HepG2 (cell line): ENCODE results near the gene CDH2. TPM values are rescaled to one million over a fixed set of nuclear protein-coding genes. Genes with fewer than 3 reads are reported as not detected.

Experiments
- ATAC-seq: fragments of 200-7000 bp; cut with Tn5 transposase; 3 replicates; pipeline ENCODE4 v1.9.1; 2020; ENCODE audit warnings: mild to moderate bottlenecking, moderate library complexity
- BruUV-seq: library from RNA; stranded (reverse); fragments of 400-500 nt; replicated peaks from 2 replicates; lab custom pipeline; 2021; lab: Mats Ljungman, UMichigan
- CTCF ChIA-PET: fragments of 300-600 bp; formaldehyde crosslinking; extraction: SDS; loops from one replicate; lab custom pipeline; 2021; ENCODE audit warnings: low total read pairs, inconsistent platforms, low intra/inter-chr PET ratio; lab: Yijun Ruan, JAX
- POLR2A ChIA-PET: fragments of 350-600 bp; sonication (Branson Sonifier 250); formaldehyde crosslinking; loops from one replicate; lab custom pipeline; 2020; ENCODE audit warnings: antibody characterized with exemption, inconsistent platforms; lab: Yijun Ruan, JAX
- DNase-seq: peaks from one replicate; pipeline ENCODE4 v3.0.0-alpha.2; 2015; ENCODE audit warnings: low spot score
- FAIRE-seq: peaks from 3 replicates; lab custom pipeline; 2011; peaks lifted over from hg19 to GRCh38; lab: Jason Lieb, UNC
- H2AFZ ChIP-seq: one replicate; pipeline ENCODE4 v1.6.1; 2011; ENCODE audit warnings: low read length, inconsistent platforms
- H3K27ac ChIP-seq: fragments of 300-600 bp; 3 replicates; pipeline ENCODE4 v1.8.0; 2011; ENCODE audit warnings: mixed run types, mild to moderate bottlenecking, mixed read lengths, low read length, inconsistent platforms; ENCODE audit not compliant: insufficient read depth; ENCODE audit errors: extremely low read length
- H3K27me3 ChIP-seq, 2 experiments: fragments of 200-600 bp in 1 of 2; 2 replicates in 1 of 2; 3 replicates in 1 of 2; pipeline versions ENCODE4 v1.6.0 to v1.8.0; 2011; ENCODE audit warnings: low read length in 2 of 2, mild to moderate bottlenecking in 2 of 2, moderate library complexity in 2 of 2, inconsistent platforms in 1 of 2; ENCODE audit not compliant: insufficient read depth in 2 of 2, control insufficient read depth in 1 of 2
- H3K36me3 ChIP-seq, 2 experiments: fragments of 200-600 bp in 1 of 2; replicated peaks in 1 of 2; 2 replicates in 1 of 2; 3 replicates in 1 of 2; pipeline versions ENCODE4 v1.5.1 to v1.8.0; 2011; ENCODE audit warnings: low read length in 2 of 2, inconsistent platforms in 1 of 2; ENCODE audit not compliant: insufficient read depth in 2 of 2, control insufficient read depth in 1 of 2
- H3K4me1 ChIP-seq: 2 replicates; pipeline ENCODE4 v1.5.1; 2012; ENCODE audit warnings: low read length, inconsistent platforms; ENCODE audit not compliant: insufficient read depth
- H3K4me2 ChIP-seq: 2 replicates; pipeline ENCODE4 v1.6.0; 2011; ENCODE audit warnings: low read depth, low read length, inconsistent platforms
- H3K4me3 ChIP-seq, 3 experiments: fragments of 200-600 bp in 1 of 3; sonication (generic), shearing (Covaris generic) in 1 of 3; replicated peaks in 1 of 3; 2 replicates each; pipeline ENCODE4 v1.5.1; 2011 to 2016; ENCODE audit warnings: low read length in 3 of 3, inconsistent platforms in 2 of 3, low read depth in 2 of 3, mild to moderate bottlenecking in 2 of 3, control low read depth in 1 of 3, mixed read lengths in 1 of 3; ENCODE audit not compliant: insufficient read depth in 1 of 3
- H3K79me2 ChIP-seq: one replicate; pipeline ENCODE4 v1.6.1; 2011; ENCODE audit warnings: low read length, inconsistent platforms; ENCODE audit not compliant: insufficient read depth
- H3K9ac ChIP-seq: 2 replicates; pipeline ENCODE4 v1.6.0; 2011; ENCODE audit warnings: mild to moderate bottlenecking, low read depth, low read length, inconsistent platforms; ENCODE audit not compliant: insufficient read depth
- H3K9me3 ChIP-seq: 2 replicates; pipeline ENCODE4 v1.5.1; 2012; ENCODE audit warnings: mild to moderate bottlenecking, low read length
- H4K20me1 ChIP-seq: 2 replicates; pipeline ENCODE4 v1.6.0; 2011; ENCODE audit warnings: inconsistent platforms, mild to moderate bottlenecking, low read length, moderate library complexity; ENCODE audit not compliant: insufficient read depth
- CTCF ChIP-seq: sonication (generic); formaldehyde crosslinking; IDR thresholded peaks from 2 replicates; pipeline ENCODE4 v1.5.0; 2020; ENCODE audit warnings: mild to moderate bottlenecking, missing genetic modification reagents, moderate library complexity
- JARID2 ChIP-seq: sonication (generic); formaldehyde crosslinking; IDR thresholded peaks from 2 replicates; pipeline ENCODE4 v1.8.1; 2023; ENCODE audit warnings: missing genetic modification reagents, inconsistent platforms; ENCODE audit not compliant: insufficient replicate concordance
- MAFK ChIP-seq, 2 experiments: IDR thresholded peaks in 1 of 2; conservative IDR thresholded peaks in 1 of 2; 2 replicates each; pipeline ENCODE4 v1.6.1; 2011; ENCODE audit warnings: improper control_type of control experiment in 2 of 2, low read length in 2 of 2
- NPAS2 ChIP-seq: sonication (generic); formaldehyde crosslinking; IDR thresholded peaks from 2 replicates; pipeline ENCODE4 v1.8.0; 2022; ENCODE audit warnings: mild to moderate bottlenecking, missing genetic modification reagents, borderline replicate concordance
- STAG1 ChIP-seq: sonication (generic); formaldehyde crosslinking; IDR thresholded peaks from 2 replicates; pipeline ENCODE4 v1.4.0; 2020; ENCODE audit warnings: missing genetic modification reagents
- WGBS: methylation state at CpG from one replicate; pipeline ENCODE4 v1.1.6; 2017; ENCODE audit warnings: low lambda C conversion rate; 5-methylcytosine and 5-hydroxymethylcytosine counted together
- in situ Hi-C: cut with HindIII; loops from 2 replicates; pipeline ENCODE4 v1.10.0; 2017; ENCODE audit warnings: low pct_unique_long_range_greater_than_20kb; ENCODE audit not compliant: extremely low pct_ligation_motif_present
- intact Hi-C: fragments of 100-400 bp; cut with micrococcal nuclease; formaldehyde crosslinking; loops from one replicate; pipeline ENCODE4 v1.10.0; 2022; ENCODE audit not compliant: unreplicated experiment
- polyA plus RNA-seq, 8 experiments: library from polyadenylated mRNA; depleted of rRNA in 3 of 8; stranded (reverse) in 7 of 8; unstranded in 1 of 8; fragments of >200 nt; fragmentation: Illumina TruSeq in 4 of 8; extraction: Trizol in 4 of 8; gene quantifications; 2 replicates each; pipeline versions ENCODE4 v1.2.1 to v1.2.3, GENCODE V29; 2011 to 2016; ENCODE audit warnings: low read depth in 4 of 8, missing spikeins in 1 of 8, mixed read lengths in 1 of 8; ENCODE audit not compliant: insufficient read depth in 1 of 8
- total RNA-seq, 5 experiments: library from RNA; depleted of rRNA; stranded (reverse); fragments of >200 nt; fragmentation: Illumina TruSeq; extraction: Trizol; gene quantifications; 2 replicates each; pipeline ENCODE4 v1.2.3, GENCODE V29; 2016; ENCODE audit warnings: low read depth in 1 of 5

CDH2 gene
- total and polyA plus RNA-seq, 2 of the 13 experiments (the other 11 are each of a cell fraction or from before 2014, with no cell fraction given), result 18.6 to 36.1 TPM

GRCh38 chr18:28005164-28005563 lies 171.8 kb downstream of the CDH2 start:
- FAIRE-seq (no peak), ATAC-seq (no peak), DNase-seq (no peak)
- peaks cover 8 to 24% of the 10 kb centered on the region in 2 experiments; a peak in 3 of 5 replicates for H3K36me3 ChIP-seq
- 96% methylated on average over 7 of the region's 7 CpGs for WGBS
- in situ Hi-C loops (loop anchor here (10.0 kb wide), 1 partner anchor 180 kb away; no protein-coding TSS in a partner anchor), intact Hi-C loops (no loop called here)
- H3K27ac ChIP-seq, result no peak overlapping the region
- H3K79me2 ChIP-seq, result no peaks in the 10 kb centered on the region
- H3K4me2 ChIP-seq, result no peak overlapping the region
- no peaks in the 10 kb centered on the region for H3K27me3 ChIP-seq
- no peaks in the 10 kb centered on the region for H3K4me1 ChIP-seq
- ChIA-PET CTCF (no interaction called here), POLR2A (no interaction called here)
- no peak overlapping the region for H3K4me3 ChIP-seq
- H4K20me1 ChIP-seq, result no peaks in the 10 kb centered on the region
- H3K9me3 ChIP-seq, result no peaks in the 10 kb centered on the region
- H3K9ac ChIP-seq, result no peak overlapping the region
- no TSS peak for BruUV-seq
- TF ChIP-seq CTCF (CRISPR knock-in tag) (0 out of 2 replicates have a peak, but pooled peaks have one; percentile 6), NPAS2 (CRISPR knock-in tag) (no peak), STAG1 (CRISPR knock-in tag) (peak; percentile 43)
- no peak overlapping the region for H2AFZ ChIP-seq

GRCh38 chr18:28004606-28005005 lies 172.3 kb downstream of the CDH2 start:
- H3K27me3 ChIP-seq, result no peaks in the 10 kb centered on the region
- no peaks in the 10 kb centered on the region for H3K9me3 ChIP-seq
- no peak overlapping the region for H3K9ac ChIP-seq
- no peak for DNase-seq
- no peak for TF ChIP-seq JARID2 (CRISPR knock-in tag)
- TF ChIP-seq MAFK (conservative IDR thresholded peaks at IDR 0.05 in 1 of 2, IDR thresholded peaks at IDR 0.05 in 1 of 2; ENCODE audit: low read length in 2 of 2), result 0 out of 4 replicates have a peak, but pooled peaks of 1 of the 2 experiments have one; percentile 36
- WGBS, result 96% methylated on average over 1 of the region's 1 CpG
- ATAC-seq, result no peak
- no peaks in the 10 kb centered on the region for H3K79me2 ChIP-seq
- BruUV-seq, result no TSS peak
- H2AFZ ChIP-seq, result no peak overlapping the region
- H4K20me1 ChIP-seq, result no peaks in the 10 kb centered on the region
- ChIA-PET POLR2A (no interaction called here), CTCF (no interaction called here)
- peaks cover 7 to 21% of the 10 kb centered on the region in 2 experiments; a peak in 3 of 5 replicates for H3K36me3 ChIP-seq
- no peak overlapping the region for H3K27ac ChIP-seq
- H3K4me3 ChIP-seq, result no peak overlapping the region
- in situ Hi-C loops, result loop anchor here (10.0 kb wide), 1 partner anchor 180 kb away; no protein-coding TSS in a partner anchor
- H3K4me2 ChIP-seq, result no peak overlapping the region
- no peak for FAIRE-seq
- intact Hi-C loops, result no loop called here
- no peaks in the 10 kb centered on the region for H3K4me1 ChIP-seq
